ENCODE measurements around the gene SUSD4.
"Not testable (repeated sequence)": the region's sequence is repeated elsewhere in the genome, so short reads cannot be mapped to it uniquely, and the experiment has no call there.

SUSD4 gene, protein sequence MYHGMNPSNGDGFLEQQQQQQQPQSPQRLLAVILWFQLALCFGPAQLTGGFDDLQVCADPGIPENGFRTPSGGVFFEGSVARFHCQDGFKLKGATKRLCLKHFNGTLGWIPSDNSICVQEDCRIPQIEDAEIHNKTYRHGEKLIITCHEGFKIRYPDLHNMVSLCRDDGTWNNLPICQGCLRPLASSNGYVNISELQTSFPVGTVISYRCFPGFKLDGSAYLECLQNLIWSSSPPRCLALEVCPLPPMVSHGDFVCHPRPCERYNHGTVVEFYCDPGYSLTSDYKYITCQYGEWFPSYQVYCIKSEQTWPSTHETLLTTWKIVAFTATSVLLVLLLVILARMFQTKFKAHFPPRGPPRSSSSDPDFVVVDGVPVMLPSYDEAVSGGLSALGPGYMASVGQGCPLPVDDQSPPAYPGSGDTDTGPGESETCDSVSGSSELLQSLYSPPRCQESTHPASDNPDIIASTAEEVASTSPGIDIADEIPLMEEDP
- total RNA-seq: 3.5 to 12.3 (median 12.0) reads per million in 3 experiments

DNA sequence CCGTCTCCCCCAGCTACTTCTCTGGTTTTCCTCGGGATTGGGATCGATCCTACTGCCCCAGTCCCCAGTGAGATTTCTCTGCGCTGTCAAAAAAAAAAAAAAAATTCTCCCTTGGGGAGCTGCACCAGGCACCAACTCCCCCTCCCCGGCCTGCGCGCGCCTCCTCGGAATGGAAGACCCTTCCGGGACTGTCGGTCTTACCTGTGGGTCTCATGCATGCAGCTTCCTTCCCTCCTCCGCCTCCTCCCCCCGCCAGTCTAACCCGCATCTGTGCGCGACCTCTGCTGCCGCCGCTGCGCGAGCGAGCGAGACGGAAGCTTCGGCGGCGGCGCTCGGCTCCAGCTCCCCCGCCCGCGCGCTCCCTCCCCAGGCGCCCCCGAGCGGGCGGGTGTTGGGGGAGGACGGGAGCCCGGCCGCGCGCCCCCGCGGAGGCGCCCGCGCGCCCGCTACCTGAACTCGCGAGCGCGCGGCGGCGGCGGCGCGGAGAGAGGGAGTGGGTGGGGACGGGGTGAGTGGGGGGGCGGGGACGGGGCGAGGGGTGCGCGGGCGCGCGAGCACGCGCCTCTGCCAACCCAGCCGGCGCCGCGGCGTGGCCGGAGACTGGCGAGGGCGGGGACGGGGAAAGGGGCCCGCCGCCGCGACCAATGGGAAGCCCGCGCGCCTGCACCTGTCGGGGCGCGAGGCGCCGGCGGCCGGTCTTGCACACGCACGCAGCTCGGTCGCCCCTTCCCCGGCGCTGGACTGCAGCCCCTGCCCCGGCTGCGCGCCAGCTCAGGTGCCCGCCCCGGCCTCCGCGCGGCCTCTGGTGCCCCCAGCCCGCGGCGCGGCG lies at the start of gene SUSD4:
SUSD4 (minus strand) TSS at position 321 of the 829 bp plus-strand sequence. CDS start 751 bp downstream, outside the sequence.
- peak; percentile 76 for DNase-seq

DNA sequence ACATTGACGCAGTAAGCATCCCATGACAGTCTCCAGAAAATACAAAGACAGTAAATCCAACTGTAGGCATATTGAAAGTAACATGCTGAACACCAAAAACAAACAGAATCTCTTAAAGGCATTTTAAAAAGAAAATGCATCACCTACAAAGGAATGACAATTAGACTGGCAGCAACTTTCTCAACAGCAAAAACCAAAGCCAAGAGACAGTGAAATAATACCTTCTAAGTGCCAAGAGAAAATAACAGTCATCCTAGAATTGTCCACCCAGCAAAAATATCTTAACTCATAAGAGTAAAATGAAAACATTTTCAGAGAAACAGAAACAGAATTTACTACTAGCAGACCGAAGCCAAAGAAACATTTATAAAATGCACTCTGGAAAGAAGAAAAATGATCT lies 49.2 kb upstream of the SUSD4 start:
- no peak for DNase-seq

GRCh38 chr1:223411710-223412109 lies 47.7 kb upstream of the SUSD4 start:
- DNase-seq: no peak

DNA sequence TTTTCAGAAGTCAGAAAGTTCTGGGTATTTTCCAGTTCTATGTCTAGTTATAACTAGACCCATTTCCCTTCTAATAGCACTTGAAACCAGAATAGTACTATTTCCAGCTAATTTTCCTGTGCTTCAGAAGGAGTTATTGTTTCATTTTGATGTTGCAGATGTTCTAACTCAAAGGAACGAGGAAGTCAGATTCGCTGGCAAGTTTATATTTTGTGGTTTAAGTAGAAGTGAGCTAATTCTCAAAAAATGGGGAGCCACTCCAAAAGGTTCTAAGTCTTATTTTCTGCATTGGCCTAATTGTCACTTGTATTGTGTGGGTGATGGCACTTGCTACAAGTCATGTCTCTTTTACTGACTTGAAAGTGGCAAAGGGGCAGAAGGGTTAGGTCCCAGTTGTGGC lies 47.3 kb upstream of the SUSD4 start:
- DNase-seq: no peak

DNA sequence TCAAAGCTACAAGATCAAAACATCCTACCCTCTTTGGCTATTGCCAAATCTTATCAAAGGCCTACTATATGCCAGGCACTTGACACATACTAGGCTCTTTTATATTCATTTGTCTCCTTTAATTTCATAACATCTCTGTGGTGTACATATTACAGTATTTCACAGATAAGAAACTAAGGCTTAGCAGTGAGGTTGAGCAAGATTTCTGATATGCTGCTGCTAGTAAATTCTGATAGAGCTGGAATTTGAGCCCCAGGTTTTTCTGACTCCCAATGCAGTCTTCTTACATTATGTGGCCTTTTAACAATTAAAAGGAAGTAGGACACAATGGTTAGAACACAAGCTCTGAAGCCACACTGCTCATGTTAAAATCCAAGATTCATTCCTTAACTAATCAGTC lies 46.1 kb upstream of the SUSD4 start:
- DNase-seq: no peak

DNA sequence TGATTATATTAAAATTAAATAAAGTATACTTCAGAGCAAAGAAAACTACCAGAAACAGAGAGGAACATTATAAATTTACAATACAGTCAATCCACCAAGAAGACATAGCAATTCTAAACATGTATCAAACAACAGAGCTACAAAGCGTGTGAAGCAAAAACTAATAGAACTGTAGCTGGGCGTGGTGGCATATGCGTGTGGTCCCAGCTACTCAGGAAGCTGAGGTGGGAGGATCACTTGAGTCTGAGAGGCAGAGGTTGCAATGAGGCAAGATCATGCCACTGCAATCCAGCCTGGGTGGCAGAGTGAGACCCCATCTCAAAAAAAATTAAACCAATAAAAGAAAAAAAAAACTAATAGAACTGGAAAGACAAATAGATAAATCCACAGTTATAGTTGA lies 41.5 kb upstream of the SUSD4 start:
- peak; percentile 11 for DNase-seq

DNA sequence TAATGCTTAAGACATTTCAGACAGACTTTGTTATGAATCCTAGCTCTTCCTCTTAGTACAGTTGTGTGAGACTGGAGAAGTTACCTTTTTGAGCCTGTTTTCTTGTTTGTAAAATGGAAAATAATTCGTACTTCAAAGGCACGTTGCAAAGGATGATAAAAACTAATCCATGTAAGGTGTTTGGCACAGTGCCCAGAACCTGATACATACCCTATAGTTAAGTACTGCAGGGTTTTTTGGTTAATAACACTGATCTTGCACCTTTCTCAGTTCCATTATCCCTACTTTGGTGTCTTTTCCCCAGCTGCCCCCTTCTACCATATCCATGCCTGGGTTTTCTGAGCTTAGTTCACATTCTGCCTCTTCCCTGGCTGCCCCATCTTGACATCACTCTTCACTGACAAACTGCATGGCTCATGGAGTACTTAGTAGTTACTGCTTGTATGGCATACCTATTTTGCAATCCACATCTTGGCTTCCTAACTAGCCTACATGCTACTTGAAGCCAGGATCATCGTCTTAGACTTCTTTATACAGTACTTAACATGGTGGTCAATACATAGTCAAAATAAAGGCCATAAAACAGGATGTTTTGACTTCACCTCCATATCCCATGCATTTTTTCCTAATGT lies 39.3 kb upstream of the SUSD4 start:
- no peak for DNase-seq

DNA sequence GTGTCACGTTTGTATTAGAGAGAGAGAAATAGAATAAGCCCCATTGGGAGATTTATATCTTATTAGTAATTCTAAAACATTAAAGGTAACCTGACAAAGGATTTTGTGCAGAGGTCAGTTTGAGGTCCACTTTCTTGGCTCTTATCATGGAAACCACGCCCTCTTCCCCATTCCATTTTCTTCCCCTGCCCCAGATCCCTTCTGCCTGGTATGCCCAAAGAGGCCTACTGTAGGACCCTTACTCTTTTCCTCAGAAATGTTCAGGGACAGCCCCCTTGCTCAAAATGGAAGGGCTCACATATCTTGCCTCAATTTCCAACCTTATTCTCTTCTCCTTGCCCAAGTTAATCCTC lies 38.8 kb upstream of the SUSD4 start:
- DNase-seq: no peak

GRCh38 chr1:223401873-223402789 lies 38.2 kb upstream of the SUSD4 start:
- no peak for DNase-seq

DNA sequence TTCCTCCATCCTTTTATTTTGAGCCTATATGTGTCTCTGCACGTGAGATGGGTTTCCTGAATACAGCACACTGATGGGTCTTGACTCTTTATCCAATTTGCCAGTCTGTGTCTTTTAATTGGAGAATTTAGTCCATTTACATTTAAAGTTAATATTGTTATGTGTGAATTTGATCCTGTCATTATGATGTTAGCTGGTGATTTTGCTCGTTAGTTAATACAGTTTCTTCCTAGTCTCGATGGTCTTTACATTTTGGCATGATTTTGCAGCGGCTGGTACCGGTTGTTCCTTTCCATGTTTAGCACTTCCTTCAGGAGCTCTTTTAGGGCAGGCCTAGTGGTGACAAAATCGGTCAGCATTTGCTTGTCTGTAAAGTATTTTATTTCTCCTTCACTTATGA lies 35.4 kb upstream of the SUSD4 start:
- DNase-seq: not testable (repeated sequence)

DNA sequence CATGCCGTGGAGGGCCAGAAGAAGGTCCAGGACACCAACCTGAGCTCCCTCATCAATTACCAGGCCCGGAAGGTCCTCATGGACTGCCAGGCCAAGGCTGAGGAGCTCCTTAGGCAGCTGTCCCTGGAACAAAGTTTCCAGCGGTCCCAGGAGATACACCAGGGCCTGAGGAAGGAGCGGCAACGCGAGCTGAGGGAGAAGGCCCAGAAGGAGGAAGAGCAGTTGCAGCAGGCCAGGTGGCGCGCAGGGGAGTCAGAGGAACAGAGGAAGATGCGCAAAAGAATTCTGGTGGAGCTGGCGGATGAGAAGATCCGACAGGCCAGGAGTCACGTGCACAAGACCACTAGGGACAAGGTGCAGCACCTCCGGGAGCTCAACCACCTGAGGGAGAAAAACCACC lies 30.7 kb upstream of the SUSD4 start:
- DNase-seq: no peak

DNA sequence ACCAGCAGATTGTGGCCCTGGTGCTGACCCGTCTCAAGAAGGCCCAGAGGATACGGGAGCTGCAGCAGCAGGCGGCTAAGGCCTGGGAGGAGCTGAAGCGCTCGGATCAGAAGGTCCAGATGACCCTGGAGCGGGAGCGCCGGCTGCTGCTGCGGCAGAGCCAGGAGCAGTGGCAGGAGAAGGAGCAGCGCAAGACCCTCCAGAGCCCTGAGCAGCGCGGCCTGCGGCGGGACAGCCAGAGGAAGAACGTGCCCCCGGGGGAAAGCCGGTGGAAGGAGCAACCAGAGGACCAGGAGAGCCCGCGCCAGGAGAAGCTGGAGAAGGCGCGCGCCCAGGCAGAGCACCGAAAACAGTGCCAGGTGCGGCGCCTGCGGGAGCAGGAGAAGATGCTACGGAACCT lies 30.3 kb upstream of the SUSD4 start:
- DNase-seq: no peak

DNA sequence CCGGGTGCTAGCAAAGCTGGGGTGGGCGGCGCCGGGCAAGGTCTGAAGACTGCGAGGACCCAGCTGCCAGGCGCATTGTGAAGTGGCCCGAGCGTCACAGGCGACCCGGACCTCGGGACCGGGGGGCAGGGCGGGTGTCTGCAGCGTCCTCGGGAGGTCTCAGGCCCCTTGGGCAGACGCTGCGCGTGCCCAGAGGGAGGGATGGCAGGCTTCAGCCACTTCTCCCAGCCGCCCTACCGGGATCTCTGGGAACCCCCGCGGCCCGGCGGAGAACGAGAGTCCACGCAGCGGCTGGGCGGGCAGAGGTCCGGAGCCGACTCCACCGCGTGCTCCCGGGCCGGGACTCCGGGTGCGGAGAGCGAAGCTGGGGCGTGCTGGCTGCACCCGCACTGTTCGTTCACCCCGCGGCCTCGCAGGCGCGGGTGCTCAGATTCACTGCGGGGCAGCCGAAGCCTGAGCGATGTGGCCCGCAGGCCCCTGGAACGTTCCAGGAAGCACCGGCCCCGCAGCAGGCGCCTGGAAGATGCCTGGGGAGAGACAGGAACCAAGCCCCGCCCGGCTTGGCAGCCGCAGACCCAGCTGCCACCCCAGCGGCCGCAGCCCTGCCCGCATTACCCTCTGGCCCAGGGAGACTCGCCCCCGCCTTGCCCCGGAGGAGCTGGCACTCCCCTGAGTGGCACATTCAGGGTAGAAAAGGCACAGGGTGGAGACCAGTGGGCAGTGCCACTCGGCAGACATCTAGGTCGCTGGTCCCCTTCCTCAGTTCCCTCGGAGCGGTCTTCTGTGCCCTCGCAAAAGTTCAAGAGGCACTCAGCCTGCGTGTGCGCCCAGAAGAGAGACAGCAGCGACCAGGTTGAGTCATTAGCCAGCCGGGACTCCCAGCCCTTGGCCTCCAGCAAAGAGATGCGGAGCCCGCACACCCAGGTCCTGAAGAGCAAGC lies 29.6 kb upstream of the SUSD4 start, which contains the start of gene CCDC185:
CCDC185 (plus strand) TSS at position 141 of the 940 bp plus-strand sequence; CDS start at position 202, 61 bp downstream.
- no peak for DNase-seq

DNA sequence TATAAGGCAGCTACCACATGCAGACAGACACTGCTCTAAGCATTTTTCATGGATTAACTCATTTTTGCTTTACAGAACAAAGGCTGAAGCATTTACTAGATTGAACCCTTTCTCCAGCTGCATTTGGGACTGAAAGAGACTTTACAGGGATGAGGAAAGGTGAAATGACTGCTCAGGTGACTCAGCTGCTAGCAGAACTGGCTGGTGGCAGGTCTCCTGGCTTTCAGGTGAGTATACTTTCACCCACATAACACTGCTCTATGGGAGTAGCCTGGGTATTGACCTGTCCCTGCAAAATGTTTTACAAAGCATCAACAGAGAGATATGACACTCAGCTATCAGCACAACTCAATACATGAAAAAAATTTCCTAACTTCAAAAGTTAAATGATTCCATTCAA lies 26.6 kb upstream of the SUSD4 start:
- DNase-seq: no peak

DNA sequence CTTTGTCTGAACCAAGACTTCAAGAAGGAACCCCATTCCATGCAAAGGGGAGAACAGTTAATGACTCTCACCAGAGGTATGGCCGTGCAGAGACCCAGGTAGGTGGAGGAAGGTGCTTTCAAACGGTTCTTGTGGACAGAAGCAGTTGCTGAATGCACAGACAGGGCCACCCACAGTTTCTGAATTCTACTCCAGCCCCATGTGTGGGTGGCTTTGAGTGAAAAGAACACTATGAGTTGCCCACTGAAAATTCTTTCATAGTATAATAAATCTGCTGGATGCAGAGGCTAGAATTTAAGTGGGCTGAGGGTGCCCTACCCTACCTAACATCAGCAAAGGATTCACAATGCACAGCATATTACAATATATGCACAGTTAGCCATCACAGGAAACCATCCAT lies 22.0 kb upstream of the SUSD4 start:
- no peak for DNase-seq

DNA sequence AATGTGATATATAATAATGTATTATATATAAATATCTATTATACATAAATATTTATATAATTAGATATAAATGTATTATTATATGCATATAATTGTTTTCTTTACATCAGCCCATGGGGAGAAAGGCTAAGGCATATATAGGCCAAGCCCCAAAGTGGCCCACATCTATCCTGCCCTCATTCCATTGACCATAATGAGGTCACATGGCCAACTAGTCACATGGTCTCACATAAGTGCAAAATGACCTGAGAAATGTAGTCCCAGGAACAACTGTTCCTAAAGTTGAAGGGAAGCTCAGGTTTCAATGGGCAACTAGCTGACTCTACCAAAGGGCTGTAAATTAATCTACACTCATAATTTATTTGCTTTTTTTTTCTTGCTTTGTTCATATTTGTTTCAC lies 14.8 kb upstream of the SUSD4 start:
- DNase-seq: no peak

DNA sequence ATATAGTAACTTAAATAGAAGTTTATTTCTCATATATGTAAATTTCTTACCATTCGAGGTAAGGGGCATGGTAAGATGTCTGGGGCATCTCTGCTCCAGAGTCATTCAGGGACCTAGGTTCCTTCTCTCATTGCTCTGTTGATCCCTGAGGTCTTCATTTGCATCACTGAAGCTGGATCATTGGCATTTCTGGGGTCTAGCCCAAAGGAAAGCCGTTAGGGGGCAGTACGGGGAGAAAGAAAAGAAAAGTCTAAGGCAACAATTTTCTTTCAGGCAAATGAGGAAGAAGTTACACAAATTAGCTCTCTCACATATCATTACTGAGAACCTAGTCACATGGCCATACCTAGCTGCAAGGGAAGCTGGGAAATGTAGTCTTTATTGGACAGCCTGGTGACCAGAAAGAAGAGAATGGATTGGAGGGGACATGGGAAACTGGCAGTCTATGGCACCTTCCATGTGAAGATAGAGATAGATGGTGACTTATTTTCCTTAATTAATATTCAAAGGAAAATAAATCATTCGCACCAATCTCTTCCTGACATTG lies 10.2 kb upstream of the SUSD4 start:
- no peak for DNase-seq

GRCh38 chr1:223364685-223365382 lies 858 bp upstream of the SUSD4 start:
- peak; percentile 7 for DNase-seq

- peak; percentile 15 for DNase-seq
Measured at GRCh38 chr1:223363057-223363855, 720 bp downstream of the SUSD4 start.

Measured in central memory CD4-positive, alpha-beta T cell (primary cell).